HepG2 (cell line): ENCODE results near the gene LEPROT. TPM values are rescaled to one million over a fixed set of nuclear protein-coding genes. Genes with fewer than 3 reads are reported as not detected.

Experiments used
- ATAC-seq: fragments of 200-7000 bp; cut with Tn5 transposase; 3 replicates; pipeline ENCODE4 v1.9.1; 2020; ENCODE audit warnings: mild to moderate bottlenecking, moderate library complexity
- BruUV-seq: library from RNA; stranded (reverse); fragments of 400-500 nt; replicated peaks from 2 replicates; lab custom pipeline; 2021; lab: Mats Ljungman, UMichigan
- CTCF ChIA-PET: fragments of 300-600 bp; formaldehyde crosslinking; extraction: SDS; loops from one replicate; lab custom pipeline; 2021; ENCODE audit warnings: low total read pairs, inconsistent platforms, low intra/inter-chr PET ratio; lab: Yijun Ruan, JAX
- POLR2A ChIA-PET: fragments of 350-600 bp; sonication (Branson Sonifier 250); formaldehyde crosslinking; loops from one replicate; lab custom pipeline; 2020; ENCODE audit warnings: antibody characterized with exemption, inconsistent platforms; lab: Yijun Ruan, JAX
- DNase-seq: peaks from one replicate; pipeline ENCODE4 v3.0.0-alpha.2; 2015; ENCODE audit warnings: low spot score
- FAIRE-seq: peaks from 3 replicates; lab custom pipeline; 2011; peaks lifted over from hg19 to GRCh38; lab: Jason Lieb, UNC
- H2AFZ ChIP-seq: one replicate; pipeline ENCODE4 v1.6.1; 2011; ENCODE audit warnings: low read length, inconsistent platforms
- H3K27ac ChIP-seq: fragments of 300-600 bp; 3 replicates; pipeline ENCODE4 v1.8.0; 2011; ENCODE audit warnings: mixed run types, mild to moderate bottlenecking, mixed read lengths, low read length, inconsistent platforms; ENCODE audit not compliant: insufficient read depth; ENCODE audit errors: extremely low read length
- H3K27me3 ChIP-seq, 2 experiments: fragments of 200-600 bp in 1 of 2; 2 replicates in 1 of 2; 3 replicates in 1 of 2; pipeline versions ENCODE4 v1.6.0 to v1.8.0; 2011; ENCODE audit warnings: low read length in 2 of 2, mild to moderate bottlenecking in 2 of 2, moderate library complexity in 2 of 2, inconsistent platforms in 1 of 2; ENCODE audit not compliant: insufficient read depth in 2 of 2, control insufficient read depth in 1 of 2
- H3K36me3 ChIP-seq, 2 experiments: fragments of 200-600 bp in 1 of 2; replicated peaks in 1 of 2; 2 replicates in 1 of 2; 3 replicates in 1 of 2; pipeline versions ENCODE4 v1.5.1 to v1.8.0; 2011; ENCODE audit warnings: low read length in 2 of 2, inconsistent platforms in 1 of 2; ENCODE audit not compliant: insufficient read depth in 2 of 2, control insufficient read depth in 1 of 2
- H3K4me1 ChIP-seq: 2 replicates; pipeline ENCODE4 v1.5.1; 2012; ENCODE audit warnings: low read length, inconsistent platforms; ENCODE audit not compliant: insufficient read depth
- H3K4me2 ChIP-seq: 2 replicates; pipeline ENCODE4 v1.6.0; 2011; ENCODE audit warnings: low read depth, low read length, inconsistent platforms
- H3K4me3 ChIP-seq, 3 experiments: fragments of 200-600 bp in 1 of 3; sonication (generic), shearing (Covaris generic) in 1 of 3; replicated peaks in 1 of 3; 2 replicates each; pipeline ENCODE4 v1.5.1; 2011 to 2016; ENCODE audit warnings: low read length in 3 of 3, inconsistent platforms in 2 of 3, low read depth in 2 of 3, mild to moderate bottlenecking in 2 of 3, control low read depth in 1 of 3, mixed read lengths in 1 of 3; ENCODE audit not compliant: insufficient read depth in 1 of 3
- H3K79me2 ChIP-seq: one replicate; pipeline ENCODE4 v1.6.1; 2011; ENCODE audit warnings: low read length, inconsistent platforms; ENCODE audit not compliant: insufficient read depth
- H3K9ac ChIP-seq: 2 replicates; pipeline ENCODE4 v1.6.0; 2011; ENCODE audit warnings: mild to moderate bottlenecking, low read depth, low read length, inconsistent platforms; ENCODE audit not compliant: insufficient read depth
- H3K9me3 ChIP-seq: 2 replicates; pipeline ENCODE4 v1.5.1; 2012; ENCODE audit warnings: mild to moderate bottlenecking, low read length
- H4K20me1 ChIP-seq: 2 replicates; pipeline ENCODE4 v1.6.0; 2011; ENCODE audit warnings: inconsistent platforms, mild to moderate bottlenecking, low read length, moderate library complexity; ENCODE audit not compliant: insufficient read depth
- ZBTB20 ChIP-seq: sonication (generic); formaldehyde crosslinking; IDR thresholded peaks from 2 replicates; pipeline ENCODE4 v1.8.1; 2023; ENCODE audit warnings: missing genetic modification reagents, low read depth, mild to moderate bottlenecking, borderline replicate concordance
- ZNF672 ChIP-seq: sonication (generic); formaldehyde crosslinking; IDR thresholded peaks from 2 replicates; pipeline ENCODE4 v1.8.1; 2022; ENCODE audit warnings: missing genetic modification reagents
- WGBS: methylation state at CpG from one replicate; pipeline ENCODE4 v1.1.6; 2017; ENCODE audit warnings: low lambda C conversion rate; 5-methylcytosine and 5-hydroxymethylcytosine counted together
- in situ Hi-C: cut with HindIII; loops from 2 replicates; pipeline ENCODE4 v1.10.0; 2017; ENCODE audit warnings: low pct_unique_long_range_greater_than_20kb; ENCODE audit not compliant: extremely low pct_ligation_motif_present
- intact Hi-C: fragments of 100-400 bp; cut with micrococcal nuclease; formaldehyde crosslinking; loops from one replicate; pipeline ENCODE4 v1.10.0; 2022; ENCODE audit not compliant: unreplicated experiment
- polyA plus RNA-seq, 8 experiments: library from polyadenylated mRNA; depleted of rRNA in 3 of 8; stranded (reverse) in 7 of 8; unstranded in 1 of 8; fragments of >200 nt; fragmentation: Illumina TruSeq in 4 of 8; extraction: Trizol in 4 of 8; gene quantifications; 2 replicates each; pipeline versions ENCODE4 v1.2.1 to v1.2.3, GENCODE V29; 2011 to 2016; ENCODE audit warnings: low read depth in 4 of 8, missing spikeins in 1 of 8, mixed read lengths in 1 of 8; ENCODE audit not compliant: insufficient read depth in 1 of 8
- total RNA-seq, 5 experiments: library from RNA; depleted of rRNA; stranded (reverse); fragments of >200 nt; fragmentation: Illumina TruSeq; extraction: Trizol; gene quantifications; 2 replicates each; pipeline ENCODE4 v1.2.3, GENCODE V29; 2016; ENCODE audit warnings: low read depth in 1 of 5

The LEPROT gene
- total and polyA plus RNA-seq, 2 of the 13 experiments (the other 11 are each of a cell fraction or from before 2014, with no cell fraction given), result 36.8 to 51.4 TPM

- Histone ChIP-seq H3K4me2 (no peak overlapping the region), H4K20me1 (no peaks in the 10 kb centered on the region), H2AFZ (no peak overlapping the region), H3K4me1 (no peaks in the 10 kb centered on the region), H3K27me3 (no peaks in the 10 kb centered on the region), H3K9ac (no peak overlapping the region), H3K9me3 (no peaks in the 10 kb centered on the region), H3K79me2 (no peaks in the 10 kb centered on the region), H3K36me3 (peaks cover 8 to 41% of the 10 kb centered on the region in 2 experiments), H3K4me3 (no peak overlapping the region), H3K27ac (no peak overlapping the region)
- no peak for ATAC-seq
- WGBS, result 87% methylated on average over 8 of the region's 8 CpGs
- intact Hi-C loops, result no loop called here
- CTCF ChIA-PET, result no interaction called here
- no peak for DNase-seq
- POLR2A ChIA-PET, result no interaction called here
- BruUV-seq, result no TSS peak
- in situ Hi-C loops, result loop anchor here (25.0 kb wide), 1 partner anchor 254 kb away; no protein-coding TSS in a partner anchor
- TF ChIP-seq ZNF672 (CRISPR knock-in tag), result no peak
- FAIRE-seq, result no peak
These were observed 12.4 kb downstream of the LEPROT start for GRCh38 chr1:65432918-65433317.

DNA sequence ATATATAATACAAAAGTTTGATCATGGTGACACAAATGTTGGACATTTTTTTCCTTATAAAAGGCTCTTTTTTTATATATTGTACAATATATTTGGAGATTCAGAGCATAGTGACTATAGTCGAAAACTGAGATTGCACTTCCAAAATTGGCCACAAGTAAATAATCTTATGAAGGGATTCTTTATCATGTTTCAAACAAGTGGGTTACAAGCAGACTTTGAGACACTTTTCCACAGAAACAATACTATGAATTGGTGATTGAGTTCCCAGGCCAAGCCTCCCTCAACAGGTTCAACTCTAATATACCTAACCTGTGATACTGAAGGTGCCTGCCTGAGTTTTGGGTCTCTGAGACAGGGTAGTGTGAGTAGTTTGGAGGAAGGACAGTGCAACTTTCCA is 13.8 kb downstream of the LEPROT start:
- Histone ChIP-seq H3K4me1 (no peaks in the 10 kb centered on the region), H4K20me1 (no peaks in the 10 kb centered on the region), H3K9ac (no peak overlapping the region), H3K4me3 (no peak overlapping the region), H2AFZ (no peak overlapping the region), H3K27me3 (no peaks in the 10 kb centered on the region), H3K9me3 (no peaks in the 10 kb centered on the region), H3K79me2 (no peaks in the 10 kb centered on the region), H3K27ac (no peak overlapping the region), H3K36me3 (peaks cover 8 to 39% of the 10 kb centered on the region in 2 experiments), H3K4me2 (no peak overlapping the region)
- BruUV-seq, result no TSS peak
- ATAC-seq (no peak), FAIRE-seq (no peak), DNase-seq (no peak)
- in situ Hi-C loops, result loop anchor here (25.0 kb wide), 1 partner anchor 253 kb away; no protein-coding TSS in a partner anchor
- intact Hi-C loops, result no loop called here
- WGBS, result 95% methylated on average over 1 of the region's 1 CpG
- POLR2A ChIA-PET, result no interaction called here
- CTCF ChIA-PET, result no interaction called here
- no peak for TF ChIP-seq ZBTB20 (CRISPR knock-in tag)
